Activated CD8-positive, alpha-beta memory T cell treated with anti-CD3 and anti-CD28 coated beads, Interleukin-2, amount 50 U/mL, for 24 hours (primary cell): ENCODE measurements around the gene COBL.

Experiments used
- DNase-seq: peaks from one replicate; pipeline ENCODE4 v3.0.0-alpha.2; 2020; ENCODE audit errors: extremely low read depth

The COBL gene

GRCh38 chr7:51274001-51274400 is 42.6 kb downstream of the COBL start:
- DNase-seq = no peak

DNA sequence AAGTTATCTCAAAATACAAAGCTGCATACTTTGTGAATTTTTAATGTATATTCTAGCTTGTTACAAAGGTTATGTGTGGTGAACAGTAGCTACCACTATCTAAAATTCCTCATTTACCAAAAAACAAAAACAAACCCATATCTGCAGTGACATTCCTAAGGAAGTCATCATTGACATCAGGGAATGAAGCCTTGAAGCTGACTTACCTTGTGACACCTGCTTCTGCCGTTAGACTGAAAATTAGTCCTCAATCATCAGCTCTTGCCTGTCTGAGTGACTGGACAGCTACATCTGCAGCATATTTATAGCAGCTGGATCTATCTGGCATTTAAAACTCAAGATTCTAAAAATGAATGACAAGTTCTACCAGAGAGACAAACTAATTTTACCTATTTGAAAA is 43.2 kb downstream of the COBL start:
- DNase-seq = no peak

DNA sequence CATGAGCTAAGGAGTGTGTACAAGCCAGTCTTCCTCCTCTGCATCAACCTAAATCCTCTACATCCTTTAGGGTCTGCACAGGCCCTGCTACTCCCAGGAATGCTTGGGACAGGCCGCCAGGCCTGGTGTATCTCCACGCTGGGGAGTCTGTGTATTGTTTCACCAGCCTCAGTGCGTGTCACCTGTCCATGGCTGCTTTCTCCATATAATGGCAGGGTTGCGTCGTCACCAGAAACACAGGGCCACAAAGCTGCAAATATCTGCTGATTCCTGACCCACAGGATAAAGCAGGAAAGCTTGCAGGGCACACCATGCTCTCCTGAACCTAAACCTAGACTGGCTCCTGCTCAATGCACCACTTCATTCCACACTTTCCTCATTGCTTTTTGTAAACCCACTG is 45.6 kb downstream of the COBL start:
- no peak for DNase-seq

- DNase-seq = no peak
These were observed 46.7 kb downstream of the COBL start for GRCh38 chr7:51269911-51270310.

- DNase-seq = no peak
These were observed 47.3 kb downstream of the COBL start for GRCh38 chr7:51269321-51269720.

GRCh38 chr7:51268859-51269258 is 47.8 kb downstream of the COBL start:
- DNase-seq = no peak

GRCh38 chr7:51267169-51267568 is 49.4 kb downstream of the COBL start:
- DNase-seq = no peak

GRCh38 chr7:51265066-51265907 is 51.3 kb downstream of the COBL start:
- DNase-seq = no peak

- no peak for DNase-seq
These were observed 52.8 kb downstream of the COBL start for GRCh38 chr7:51263631-51264484.

DNA sequence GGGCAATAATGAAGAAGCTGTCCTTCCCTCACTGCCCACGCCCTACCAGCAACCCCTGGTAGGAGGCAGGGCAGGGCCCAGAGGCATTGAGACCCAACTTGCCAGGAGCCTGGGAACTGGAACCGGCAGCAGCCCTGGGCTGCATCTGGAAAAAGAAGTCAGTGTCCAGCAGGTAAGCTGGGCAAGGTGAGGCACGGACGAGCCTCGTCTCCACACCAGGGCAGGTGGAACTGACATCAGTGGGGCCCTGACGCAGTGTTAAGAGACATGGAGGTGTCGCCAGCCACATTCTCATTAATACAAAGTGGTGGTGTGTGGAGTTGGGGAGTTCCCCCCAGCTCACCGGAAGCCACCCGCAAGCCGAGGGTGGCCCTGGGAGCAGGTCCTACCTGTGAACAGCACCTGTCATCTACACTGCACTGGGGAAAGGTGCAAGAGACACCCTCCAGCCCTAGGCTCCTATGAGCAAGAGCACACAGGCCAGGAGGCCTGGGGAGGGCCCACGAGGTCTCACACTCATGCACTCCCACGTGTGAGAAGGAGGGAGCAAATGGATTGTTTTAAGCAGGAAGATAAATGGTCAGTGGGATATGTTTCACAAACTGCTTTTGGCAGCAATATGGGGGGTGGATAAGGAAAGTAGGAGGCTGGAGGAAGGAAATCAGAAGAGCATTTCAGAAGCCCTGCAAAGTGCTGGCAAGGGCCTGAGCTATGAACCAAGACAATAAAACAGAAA is 53.6 kb downstream of the COBL start:
- no peak for DNase-seq

GRCh38 chr7:51261950-51262795 is 54.4 kb downstream of the COBL start:
- no peak for DNase-seq

GRCh38 chr7:51261117-51261835 is 55.3 kb downstream of the COBL start:
- no peak for DNase-seq

DNA sequence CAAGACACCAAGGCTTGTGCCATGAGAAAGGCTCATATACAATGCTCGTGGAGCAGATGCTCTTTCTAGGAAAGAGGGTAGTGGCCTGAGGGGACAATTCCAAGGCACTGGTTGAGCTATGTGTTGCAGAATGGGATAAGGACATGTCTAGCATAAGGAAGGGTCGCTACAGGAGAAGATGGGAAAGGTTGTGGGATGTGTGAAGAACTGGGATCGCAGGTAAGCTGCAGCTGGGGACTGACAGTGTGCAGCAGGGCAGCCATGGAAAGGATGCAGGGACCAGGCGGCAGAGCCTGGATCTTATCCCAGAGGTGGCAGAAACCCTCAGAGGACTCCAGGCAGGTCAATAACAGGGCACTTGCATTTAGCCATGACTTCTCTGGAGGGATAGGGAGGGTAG is 56.1 kb downstream of the COBL start:
- no peak for DNase-seq

DNA sequence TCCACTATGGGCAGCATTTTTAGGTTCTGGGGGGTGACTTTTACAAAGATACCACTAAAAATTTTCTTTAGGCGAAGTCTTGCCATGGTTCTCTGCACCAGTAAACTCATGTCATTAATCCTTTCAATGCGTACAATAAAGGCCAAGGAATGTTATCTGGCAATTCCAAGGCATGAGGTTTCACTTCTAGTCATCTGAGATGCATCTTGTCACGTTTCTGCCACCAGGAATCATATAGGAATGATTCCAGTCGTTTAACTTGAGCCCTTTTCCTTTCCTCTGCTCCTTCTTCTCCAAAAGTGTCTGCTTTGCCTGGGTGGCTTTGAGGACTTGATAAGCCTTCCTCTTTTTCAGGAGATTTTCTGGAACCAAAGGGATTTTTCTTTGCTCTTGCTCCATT is 56.8 kb downstream of the COBL start:
- no peak for DNase-seq

DNA sequence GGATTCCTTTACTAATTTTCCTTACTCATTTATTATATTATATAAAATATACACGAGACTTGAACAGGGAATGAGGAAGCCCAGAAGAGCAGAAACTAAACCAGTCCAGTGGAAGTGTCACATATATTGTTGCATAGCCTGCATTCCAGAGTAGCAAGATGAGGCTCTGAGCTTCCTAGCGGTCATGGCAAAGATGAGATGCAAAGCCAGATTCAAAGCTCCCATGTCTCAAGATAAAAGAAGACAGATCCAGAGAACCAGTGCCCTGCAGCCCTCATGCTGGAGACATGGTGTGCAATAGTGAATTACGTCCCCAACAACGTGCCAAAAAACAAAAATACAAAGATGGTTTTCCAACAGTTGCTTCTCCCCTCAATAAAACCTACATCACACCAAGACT is 59.7 kb downstream of the COBL start:
- DNase-seq = no peak

DNA sequence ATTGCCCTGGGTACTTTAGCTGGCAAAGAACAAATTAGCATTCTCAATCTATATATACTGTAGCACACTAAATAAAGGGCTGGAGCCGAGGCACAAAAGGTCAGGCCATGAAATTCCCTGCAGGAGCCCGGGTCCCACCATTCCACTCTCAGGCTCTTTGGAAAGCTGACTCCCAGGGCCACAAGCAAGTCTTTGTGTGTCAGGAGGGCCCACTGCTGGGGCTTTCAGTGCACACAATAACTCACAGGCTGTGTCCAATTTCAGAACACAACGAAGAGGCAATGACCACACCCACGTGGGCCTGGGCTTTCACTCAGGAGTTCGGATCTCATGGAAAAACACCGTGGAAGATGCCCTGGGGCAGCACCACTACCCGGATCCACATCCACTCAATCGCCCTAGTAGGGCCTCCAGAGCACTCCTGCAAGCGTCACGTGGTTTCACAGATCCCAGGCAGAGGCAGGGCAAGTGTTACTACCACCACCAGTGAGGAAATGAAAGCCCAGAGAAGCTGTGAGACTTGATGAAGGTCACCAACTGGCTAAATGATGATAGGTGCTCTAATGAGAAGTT is 60.3 kb downstream of the COBL start:
- no peak for DNase-seq

DNA sequence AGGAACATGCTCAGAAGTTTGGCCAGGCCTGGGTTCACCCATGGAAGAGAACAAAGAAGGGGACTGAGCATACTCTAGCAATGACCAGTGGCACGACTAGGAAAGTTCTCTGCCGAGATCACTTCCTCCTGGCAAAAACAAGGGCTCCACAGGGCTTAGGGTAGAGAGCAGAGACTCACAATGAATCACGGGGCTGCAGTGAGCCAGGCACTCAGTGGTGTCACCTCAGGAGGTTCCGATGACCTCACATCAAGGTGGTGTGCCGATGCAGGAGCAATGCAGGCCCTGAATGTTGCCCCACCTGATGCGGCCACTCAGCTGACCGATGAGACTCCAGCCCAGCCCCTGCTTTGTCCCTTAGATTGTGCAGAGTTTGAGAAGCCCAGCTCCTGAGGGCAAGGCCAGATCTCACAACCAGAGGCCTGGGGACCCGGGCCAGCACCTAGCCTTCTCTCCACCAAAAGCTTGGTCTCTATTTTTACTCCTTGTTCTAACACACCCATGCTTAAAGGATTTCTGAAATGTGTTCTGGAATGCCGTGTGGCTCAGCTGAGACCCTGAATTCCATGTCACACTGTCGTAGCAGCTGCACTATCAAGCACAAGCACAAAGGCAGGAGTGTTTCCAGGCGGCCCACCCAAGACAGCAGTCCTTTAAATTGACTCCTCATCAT is 60.9 kb downstream of the COBL start:
- DNase-seq = no peak

DNA sequence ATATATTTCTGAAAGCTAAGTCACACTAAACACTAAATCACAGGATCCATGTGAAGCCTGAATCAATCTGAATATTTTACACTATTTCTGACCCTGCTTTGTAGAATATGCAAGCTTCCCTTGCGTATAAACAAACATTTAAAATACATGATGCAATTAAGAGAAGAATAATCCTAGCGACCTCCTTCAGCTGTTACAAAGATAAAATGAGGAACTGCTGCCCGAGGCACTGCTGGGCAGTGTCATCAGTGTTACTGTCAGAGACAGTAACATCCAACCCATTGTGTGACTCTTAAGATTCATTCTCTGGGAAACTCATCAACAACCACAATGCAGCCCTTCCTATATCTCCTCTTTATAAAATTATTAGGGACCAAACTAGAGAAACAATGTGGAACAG is 61.6 kb downstream of the COBL start:
- no peak for DNase-seq

DNA sequence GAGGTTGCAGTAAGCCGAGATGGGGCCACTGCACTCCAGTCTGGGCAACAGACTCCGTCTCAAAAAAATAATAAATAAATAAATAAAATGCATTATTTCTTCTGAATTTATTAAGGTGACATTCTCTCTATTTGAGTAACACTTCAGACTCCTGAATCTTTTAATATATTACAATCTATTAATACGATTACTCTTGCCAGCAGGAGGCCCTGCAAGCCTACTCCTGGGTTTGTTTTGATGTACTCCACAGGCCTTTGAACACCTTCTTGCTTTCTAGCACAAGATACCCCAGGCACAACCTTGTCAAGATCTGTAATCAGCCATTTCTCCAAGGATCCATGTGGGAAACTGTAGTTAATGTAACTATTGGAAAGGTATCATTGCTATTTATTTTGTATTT is 63.5 kb downstream of the COBL start:
- no peak for DNase-seq

GRCh38 chr7:51251290-51251689 is 65.3 kb downstream of the COBL start:
- no peak for DNase-seq
